SU-DHL-6 (cell line): ENCODE data around the gene SCAPER.

Source experiments
- H2AFZ ChIP-seq: fragments of 200-600 bp; sonication (generic); 2 replicates; pipeline ENCODE4 v1.6.1; 2014; ENCODE audit warnings: low read depth, mild to moderate bottlenecking, moderate library complexity, mixed read lengths, antibody characterized with exemption, low read length; ENCODE audit not compliant: severe bottlenecking
- H3F3A ChIP-seq: fragments of 200-600 bp; shearing (Covaris generic); 2 replicates; pipeline ENCODE4 v1.6.0; 2016; ENCODE audit warnings: antibody characterized with exemption, mild to moderate bottlenecking; ENCODE audit not compliant: insufficient read depth
- H3K27ac ChIP-seq: fragments of 200-600 bp; sonication (generic); 2 replicates; pipeline ENCODE4 v1.5.1; 2016; ENCODE audit warnings: low read depth, mild to moderate bottlenecking, low read length, moderate library complexity, mixed read lengths
- H3K27me3 ChIP-seq: fragments of 200-600 bp; sonication (generic), shearing (Covaris generic); 2 replicates; pipeline ENCODE4 v1.6.0; 2014; ENCODE audit warnings: mild to moderate bottlenecking, low read length
- H3K36me3 ChIP-seq: fragments of 200-600 bp; sonication (generic); 2 replicates; pipeline ENCODE4 v1.6.1; 2014; ENCODE audit warnings: mild to moderate bottlenecking, low read length, mixed read lengths
- H3K4me2 ChIP-seq: fragments of 300-600, 200-600 bp; shearing (Covaris generic), sonication (generic); 2 replicates; pipeline ENCODE4 v1.6.0; 2014; ENCODE audit warnings: low read length, low read depth, mild to moderate bottlenecking; ENCODE audit not compliant: poor library complexity, severe bottlenecking
- H3K4me3 ChIP-seq: fragments of 200-600 bp; sonication (generic); 2 replicates; pipeline ENCODE4 v1.5.1; 2014; ENCODE audit warnings: antibody characterized with exemption, low read length, mild to moderate bottlenecking, mixed read lengths; ENCODE audit not compliant: insufficient read depth, poor library complexity, severe bottlenecking
- H3K79me2 ChIP-seq: fragments of 200-600 bp; sonication (generic); 2 replicates; pipeline ENCODE4 v1.6.1; 2014; ENCODE audit warnings: mild to moderate bottlenecking, low read length, moderate library complexity; ENCODE audit not compliant: insufficient read depth
- H3K9ac ChIP-seq: fragments of 200-600 bp; sonication (generic); 2 replicates; pipeline ENCODE4 v1.7.0; 2014; ENCODE audit warnings: mild to moderate bottlenecking, low read length
- H3K9me2 ChIP-seq: fragments of 200-600 bp; sonication (generic); replicated peaks from 2 replicates; pipeline ENCODE4 v1.6.1; 2014; ENCODE audit warnings: low read length; ENCODE audit not compliant: insufficient read depth
- H3K9me3 ChIP-seq: fragments of 200-600 bp; sonication (generic); 2 replicates; pipeline ENCODE4 v1.6.1; 2014; ENCODE audit warnings: low read length, mixed read lengths; ENCODE audit not compliant: insufficient read depth
- H4K20me1 ChIP-seq: fragments of 200-600 bp; sonication (generic); 2 replicates; pipeline ENCODE4 v1.6.1; 2014; ENCODE audit warnings: low read depth, mild to moderate bottlenecking, antibody characterized with exemption, low read length, moderate library complexity, mixed read lengths
- CTCF ChIP-seq: fragments of 200-600 bp; sonication (generic); IDR thresholded peaks from one replicate; pipeline ENCODE4 v1.5.1; 2017; ENCODE audit warnings: antibody characterized with exemption, mild to moderate bottlenecking, low read length, moderate library complexity; ENCODE audit not compliant: insufficient read depth, poor library complexity, severe bottlenecking
- EZH2phosphoT487 ChIP-seq: fragments of 200-600 bp; sonication (generic), shearing (Covaris generic); conservative IDR thresholded peaks from 2 replicates; pipeline ENCODE4 v1.6.1; 2018; ENCODE audit warnings: mild to moderate bottlenecking, antibody characterized with exemption, low read length, moderate library complexity, mixed read lengths

The SCAPER gene

DNA sequence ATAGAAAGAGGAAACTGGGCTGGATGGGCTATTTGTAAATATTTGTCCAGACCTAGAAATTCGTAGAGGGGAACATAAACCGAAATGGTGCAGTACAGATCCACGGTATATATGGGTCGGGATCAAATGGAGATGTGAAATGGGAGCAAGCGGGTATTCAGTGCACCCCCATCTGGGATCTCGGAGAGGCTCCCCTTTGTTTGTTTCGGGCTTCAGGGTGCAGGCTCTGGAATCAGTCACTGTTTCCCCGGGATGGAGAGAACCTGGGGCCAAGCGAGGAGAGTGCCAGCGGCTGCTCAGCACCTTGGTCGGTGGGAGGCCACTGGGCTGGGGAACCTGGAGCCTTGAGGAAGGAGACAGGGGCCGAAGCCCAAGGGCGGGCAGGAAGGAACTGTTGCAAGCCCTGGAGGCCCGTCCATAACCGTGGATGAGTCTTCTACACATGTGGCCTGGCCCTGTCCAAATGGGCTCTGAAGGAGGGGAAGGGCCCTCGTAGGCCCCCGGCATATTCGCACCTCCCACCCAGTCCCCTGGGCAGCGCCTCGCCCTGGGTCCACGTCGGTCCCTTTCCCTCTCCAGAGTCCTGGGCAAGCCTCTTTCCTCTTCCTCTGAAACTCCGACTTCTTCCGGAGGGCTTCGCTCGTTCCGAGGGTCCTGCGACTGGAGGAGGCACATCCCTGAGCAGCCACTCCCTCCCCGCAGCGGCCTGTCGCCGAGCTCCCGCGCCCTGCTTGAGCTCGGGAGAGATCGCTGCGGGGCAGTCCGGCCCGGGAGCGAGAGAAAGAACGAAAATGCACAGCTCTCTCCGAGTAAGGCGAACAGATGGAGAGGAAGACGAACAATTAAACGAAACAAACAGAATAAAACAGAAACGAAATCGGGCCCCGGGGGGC is 565.6 kb downstream of the SCAPER start:
- no peak for TF ChIP-seq EZH2phosphoT487
- TF ChIP-seq CTCF = no peak
- Histone ChIP-seq H3K9me2 (no peaks in the 10 kb centered on the region), H3K9ac (no peak overlapping the region), H3K27me3 (no peaks in the 10 kb centered on the region), H3F3A (peaks cover 17% of the 10 kb centered on the region), H3K4me3 (no peak overlapping the region), H3K36me3 (no peaks in the 10 kb centered on the region), H4K20me1 (no peaks in the 10 kb centered on the region; the same call in 1 of the 2 replicates), H3K9me3 (no peaks in the 10 kb centered on the region), H3K79me2 (peaks cover 24% of the 10 kb centered on the region), H3K4me2 (peak overlapping the region; percentile 98), H2AFZ (no peak overlapping the region), H3K27ac (no peak overlapping the region)

GRCh38 chr15:76338486-76339304 is 566.4 kb downstream of the SCAPER start:
- TF ChIP-seq CTCF (no peak), EZH2phosphoT487 (no peak)
- Histone ChIP-seq H2AFZ (no peak overlapping the region), H3F3A (peaks cover 13% of the 10 kb centered on the region), H3K9me2 (no peaks in the 10 kb centered on the region), H3K27ac (no peak overlapping the region), H3K9me3 (no peaks in the 10 kb centered on the region), H3K4me2 (peak overlapping the region; percentile 98), H3K79me2 (peaks cover 24% of the 10 kb centered on the region), H3K36me3 (no peaks in the 10 kb centered on the region), H3K9ac (peak overlapping the region; percentile 73), H3K4me3 (peak overlapping the region; percentile 96), H4K20me1 (no peaks in the 10 kb centered on the region; the same call in 1 of the 2 replicates), H3K27me3 (no peaks in the 10 kb centered on the region)

DNA sequence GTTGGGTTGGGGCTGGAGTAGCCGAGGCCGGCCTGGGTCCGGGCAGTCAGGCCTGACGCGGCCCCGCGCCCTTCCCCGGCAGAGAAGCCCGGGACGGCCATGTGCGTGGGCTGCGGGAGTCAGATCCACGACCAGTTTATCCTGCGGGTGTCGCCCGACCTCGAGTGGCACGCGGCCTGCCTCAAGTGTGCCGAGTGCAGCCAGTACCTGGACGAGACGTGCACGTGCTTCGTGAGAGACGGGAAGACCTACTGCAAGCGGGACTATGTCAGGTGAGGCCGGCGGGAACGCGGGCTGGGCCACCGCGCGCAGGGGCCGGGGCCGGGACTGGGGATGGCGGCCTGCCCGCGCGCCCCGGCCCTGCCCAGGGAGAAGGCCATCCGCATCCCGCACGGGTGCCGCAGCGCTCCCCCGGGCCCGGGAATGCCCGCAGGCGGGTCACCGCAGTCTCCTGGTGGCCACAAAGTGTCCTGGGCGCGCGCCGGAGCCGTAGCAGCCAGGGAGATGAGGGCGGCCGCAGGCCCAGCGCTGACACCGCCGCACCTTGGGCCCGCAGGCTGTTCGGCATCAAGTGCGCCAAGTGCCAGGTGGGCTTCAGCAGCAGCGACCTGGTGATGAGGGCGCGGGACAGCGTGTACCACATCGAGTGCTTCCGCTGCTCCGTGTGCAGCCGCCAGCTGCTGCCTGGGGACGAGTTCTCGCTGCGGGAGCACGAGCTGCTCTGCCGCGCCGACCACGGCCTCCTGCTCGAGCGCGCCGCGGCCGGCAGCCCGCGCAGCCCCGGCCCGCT is 567.2 kb downstream of the SCAPER start:
- Histone ChIP-seq H3K9me3 (no peaks in the 10 kb centered on the region), H3K27ac (0 out of 2 replicates have a peak overlapping the region, but pooled peaks have one; percentile 11), H3K4me2 (peak overlapping the region; percentile 98), H3K4me3 (peak overlapping the region; percentile 96), H3K36me3 (no peaks in the 10 kb centered on the region), H2AFZ (peak overlapping the region; percentile 95), H3K79me2 (peaks cover 24% of the 10 kb centered on the region), H3F3A (peaks cover 13% of the 10 kb centered on the region), H3K9ac (peak overlapping the region; percentile 73), H3K9me2 (no peaks in the 10 kb centered on the region), H3K27me3 (no peaks in the 10 kb centered on the region), H4K20me1 (no peaks in the 10 kb centered on the region; the same call in 1 of the 2 replicates)
- TF ChIP-seq CTCF (no peak), EZH2phosphoT487 (no peak)
